DOHH2 (cell line): ENCODE results near the gene JMJD6.

Experiments
- H3F3A ChIP-seq: fragments of 200-600 bp; sonication (generic), shearing (Covaris generic); 2 replicates; pipeline ENCODE4 v1.6.0; 2016; ENCODE audit warnings: antibody characterized with exemption, mild to moderate bottlenecking; ENCODE audit not compliant: control insufficient read depth, insufficient read depth
- H3K27ac ChIP-seq: fragments of 200-600 bp; sonication (generic); 2 replicates; pipeline ENCODE4 v1.5.1; 2014; ENCODE audit warnings: low read depth, mild to moderate bottlenecking, low read length, moderate library complexity
- H3K27me3 ChIP-seq: fragments of 200-600 bp; sonication (generic); 2 replicates; pipeline ENCODE4 v1.6.1; 2014; ENCODE audit warnings: mild to moderate bottlenecking, low read length, mixed read lengths; ENCODE audit not compliant: control insufficient read depth
- H3K36me3 ChIP-seq: fragments of 200-600 bp; sonication (generic); 2 replicates; pipeline ENCODE4 v1.6.1; 2014; ENCODE audit warnings: mild to moderate bottlenecking, low read length, moderate library complexity, mixed read lengths; ENCODE audit not compliant: control insufficient read depth
- H3K4me1 ChIP-seq: fragments of 200-600 bp; sonication (generic); 2 replicates; pipeline ENCODE4 v1.6.1; 2014; ENCODE audit warnings: mild to moderate bottlenecking, low read length, mixed read lengths; ENCODE audit not compliant: control insufficient read depth
- H3K4me2 ChIP-seq: fragments of 200-600 bp; sonication (generic); 2 replicates; pipeline ENCODE4 v1.6.0; 2014; ENCODE audit warnings: mild to moderate bottlenecking, low read length, moderate library complexity
- H3K4me3 ChIP-seq: fragments of 200-600 bp; sonication (generic); 2 replicates; pipeline ENCODE4 v1.5.1; 2014; ENCODE audit warnings: mild to moderate bottlenecking, low read length, mixed read lengths
- H3K79me2 ChIP-seq: fragments of 200-600 bp; sonication (generic); 2 replicates; pipeline ENCODE4 v1.6.1; 2014; ENCODE audit warnings: mild to moderate bottlenecking, low read length, mixed read lengths; ENCODE audit not compliant: control insufficient read depth
- H3K9me2 ChIP-seq: fragments of 200-600 bp; sonication (generic); replicated peaks from 2 replicates; pipeline ENCODE4 v1.6.1; 2014; ENCODE audit warnings: mild to moderate bottlenecking, low read length, mixed read lengths; ENCODE audit not compliant: control insufficient read depth
- H3K9me3 ChIP-seq: fragments of 200-600 bp; sonication (generic); 2 replicates; pipeline ENCODE4 v1.6.1; 2014; ENCODE audit warnings: antibody characterized with exemption, low read length, mixed read lengths; ENCODE audit not compliant: control insufficient read depth, insufficient read depth
- H4K20me1 ChIP-seq: fragments of 200-600 bp; sonication (generic); 2 replicates; pipeline ENCODE4 v1.6.0; 2014; ENCODE audit warnings: low read depth, mild to moderate bottlenecking, antibody characterized with exemption, low read length, moderate library complexity; ENCODE audit not compliant: control insufficient read depth, insufficient read depth
- CTCF ChIP-seq: fragments of 200-600 bp; sonication (generic); IDR thresholded peaks from one replicate; pipeline ENCODE4 v1.5.1; 2014; ENCODE audit warnings: antibody characterized with exemption, mild to moderate bottlenecking, low read depth, low read length; ENCODE audit not compliant: poor library complexity, severe bottlenecking
- EZH2phosphoT487 ChIP-seq: fragments of 200-600 bp; sonication (generic); IDR thresholded peaks from 2 replicates; pipeline ENCODE4 v1.6.1; 2017; ENCODE audit warnings: borderline replicate concordance, mild to moderate bottlenecking, antibody characterized with exemption, low read length, moderate library complexity, mixed read lengths

The JMJD6 gene

GRCh38 chr17:76681222-76682137 is 44.9 kb downstream of the JMJD6 start:
- H3K9me2 ChIP-seq: no peaks in the 10 kb centered on the region
- no peak overlapping the region for H3K4me2 ChIP-seq
- H3K9me3 ChIP-seq: no peaks in the 10 kb centered on the region
- H3K4me1 ChIP-seq: no peaks in the 10 kb centered on the region
- no peaks in the 10 kb centered on the region for H3K79me2 ChIP-seq
- no peaks in the 10 kb centered on the region for H3K36me3 ChIP-seq
- no peaks in the 10 kb centered on the region for H4K20me1 ChIP-seq
- H3K4me3 ChIP-seq: no peak overlapping the region
- peaks cover 18% of the 10 kb centered on the region for H3K27me3 ChIP-seq
- no peaks in the 10 kb centered on the region for H3F3A ChIP-seq
- H3K27ac ChIP-seq: no peak overlapping the region
- TF ChIP-seq CTCF (peak; percentile 93), EZH2phosphoT487 (no peak)

GRCh38 chr17:76679239-76679638 is 47.2 kb downstream of the JMJD6 start:
- Histone ChIP-seq H3K4me3 (no peak overlapping the region), H3K4me2 (no peak overlapping the region), H3K36me3 (no peaks in the 10 kb centered on the region), H3K27ac (no peak overlapping the region), H3K9me2 (no peaks in the 10 kb centered on the region), H3K79me2 (no peaks in the 10 kb centered on the region), H3K9me3 (no peaks in the 10 kb centered on the region), H3F3A (no peaks in the 10 kb centered on the region), H4K20me1 (no peaks in the 10 kb centered on the region), H3K27me3 (peaks cover 18% of the 10 kb centered on the region), H3K4me1 (no peaks in the 10 kb centered on the region)
- TF ChIP-seq CTCF (no peak), EZH2phosphoT487 (no peak)

- H3K9me3 ChIP-seq: no peaks in the 10 kb centered on the region
- H3K4me1 ChIP-seq: no peaks in the 10 kb centered on the region
- no peaks in the 10 kb centered on the region for H3K79me2 ChIP-seq
- H3K4me3 ChIP-seq: no peak overlapping the region
- no peaks in the 10 kb centered on the region for H3K36me3 ChIP-seq
- no peaks in the 10 kb centered on the region for H4K20me1 ChIP-seq
- peaks cover 18% of the 10 kb centered on the region for H3K27me3 ChIP-seq
- no peak overlapping the region for H3K27ac ChIP-seq
- TF ChIP-seq EZH2phosphoT487: no peak
- TF ChIP-seq CTCF: no peak
- H3F3A ChIP-seq: no peaks in the 10 kb centered on the region
- no peak overlapping the region for H3K4me2 ChIP-seq
- H3K9me2 ChIP-seq: no peaks in the 10 kb centered on the region
Measured at GRCh38 chr17:76678330-76678729, 48.1 kb downstream of the JMJD6 start.
